ENCODE measurements around the gene ATRNL1.
"Not testable (repeated sequence)": the region's sequence is repeated elsewhere in the genome, so short reads cannot be mapped to it uniquely, and the experiment has no call there.

Gene ATRNL1

GRCh38 chr10:115711306-115711705 lies 618.1 kb downstream of the ATRNL1 start:
- H3K27me3 ChIP-seq: no peaks in the 10 kb centered on the region
- no peak for TF ChIP-seq CTCF (IDR thresholded peaks at IDR 0.05)
- no peak overlapping the region for H3K4me3 ChIP-seq (ENCODE audit: low read depth in 1 of 2, low read length in 1 of 2)
- H3K4me1 ChIP-seq (ENCODE audit: control insufficient read depth in 1 of 2, insufficient read depth in 1 of 2, low read depth in 1 of 2, low read length in 1 of 2): no peaks in the 10 kb centered on the region
- H3K9me3 ChIP-seq: no peaks in the 10 kb centered on the region
- H3K27ac ChIP-seq: no peak overlapping the region
- H3K36me3 ChIP-seq: no peaks in the 10 kb centered on the region

GRCh38 chr10:115720121-115720520 lies 627.0 kb downstream of the ATRNL1 start:
- Histone ChIP-seq H3K27ac (no peak overlapping the region), H3K27me3 (no peaks in the 10 kb centered on the region), H3K36me3 (no peaks in the 10 kb centered on the region), H3K9me3 (no peaks in the 10 kb centered on the region), H3K4me1 (ENCODE audit: control insufficient read depth in 1 of 2, insufficient read depth in 1 of 2, low read depth in 1 of 2, low read length in 1 of 2) (no peaks in the 10 kb centered on the region), H3K4me3 (ENCODE audit: low read depth in 1 of 2, low read length in 1 of 2) (no peak overlapping the region)
- TF ChIP-seq CTCF (IDR thresholded peaks at IDR 0.05): no peak

- H3K4me3 ChIP-seq (ENCODE audit: low read depth in 1 of 2, low read length in 1 of 2): no peak overlapping the region
- no peaks in the 10 kb centered on the region for H3K4me1 ChIP-seq (ENCODE audit: control insufficient read depth in 1 of 2, insufficient read depth in 1 of 2, low read depth in 1 of 2, low read length in 1 of 2)
- no peaks in the 10 kb centered on the region for H3K36me3 ChIP-seq
- no peaks in the 10 kb centered on the region for H3K27me3 ChIP-seq
- TF ChIP-seq CTCF (IDR thresholded peaks at IDR 0.05): no peak
- no peak overlapping the region for H3K27ac ChIP-seq
- H3K9me3 ChIP-seq: no peaks in the 10 kb centered on the region
Measured at GRCh38 chr10:115727129-115727528, 634.0 kb downstream of the ATRNL1 start.

GRCh38 chr10:115744089-115744488 lies 650.9 kb downstream of the ATRNL1 start:
- no peaks in the 10 kb centered on the region for H3K4me1 ChIP-seq (ENCODE audit: control insufficient read depth in 1 of 2, insufficient read depth in 1 of 2, low read depth in 1 of 2, low read length in 1 of 2)
- no peaks in the 10 kb centered on the region for H3K27me3 ChIP-seq
- no peak for TF ChIP-seq CTCF (IDR thresholded peaks at IDR 0.05)

GRCh38 chr10:115745943-115746342 lies 652.8 kb downstream of the ATRNL1 start:
- TF ChIP-seq CTCF (IDR thresholded peaks at IDR 0.05): no peak
- Histone ChIP-seq H3K4me1 (ENCODE audit: control insufficient read depth in 1 of 2, insufficient read depth in 1 of 2, low read depth in 1 of 2, low read length in 1 of 2) (no peaks in the 10 kb centered on the region), H3K27ac (no peak overlapping the region), H3K4me3 (ENCODE audit: low read depth in 1 of 2, low read length in 1 of 2) (no peak overlapping the region), H3K9me3 (no peaks in the 10 kb centered on the region), H3K27me3 (no peaks in the 10 kb centered on the region), H3K36me3 (no peaks in the 10 kb centered on the region)

More at GRCh38 chr10:115744089-115744488, 650.9 kb downstream of the ATRNL1 start:
- Histone ChIP-seq H3K4me3 (ENCODE audit: low read depth in 1 of 2, low read length in 1 of 2) (no peak overlapping the region), H3K36me3 (no peaks in the 10 kb centered on the region), H3K27ac (no peak overlapping the region), H3K9me3 (no peaks in the 10 kb centered on the region)

- no peaks in the 10 kb centered on the region for H3K9me3 ChIP-seq
- H3K27ac ChIP-seq: no peak overlapping the region
- no peaks in the 10 kb centered on the region for H3K36me3 ChIP-seq
- H3K27me3 ChIP-seq: no peaks in the 10 kb centered on the region
- H3K4me1 ChIP-seq (ENCODE audit: control insufficient read depth in 1 of 2, insufficient read depth in 1 of 2, low read depth in 1 of 2, low read length in 1 of 2): no peaks in the 10 kb centered on the region
- no peak overlapping the region for H3K4me3 ChIP-seq (ENCODE audit: low read depth in 1 of 2, low read length in 1 of 2)
- no peak for TF ChIP-seq CTCF (IDR thresholded peaks at IDR 0.05)
Measured at GRCh38 chr10:115747811-115748210, 654.6 kb downstream of the ATRNL1 start.

- H3K4me3 ChIP-seq (ENCODE audit: low read depth in 1 of 2, low read length in 1 of 2); H3K27ac ChIP-seq; H3K9me3 ChIP-seq; H3K36me3 ChIP-seq; H3K4me1 ChIP-seq (ENCODE audit: control insufficient read depth in 1 of 2, insufficient read depth in 1 of 2, low read depth in 1 of 2, low read length in 1 of 2); H3K27me3 ChIP-seq: not testable (repeated sequence)
Measured at GRCh38 chr10:115758488-115758887, 665.3 kb downstream of the ATRNL1 start.
